HL-60/S4 treated with phorbol 12-myristate 13-acetate at 8.2 ng/mL for 4 days and 3 days (cell line): ENCODE data around the gene CACNA1D.
"Not testable (repeated sequence)": the region's sequence is repeated elsewhere in the genome, so short reads cannot be mapped to it uniquely, and the experiment has no call there.

Experiments used
- in situ Hi-C: fragments of 300-500 bp; cut with MboI; formaldehyde crosslinking; loops from 2 replicates; pipeline ENCODE4 v1.15.0; 2022; ENCODE audit warnings: low sequenced_read_pairs

CACNA1D gene

DNA sequence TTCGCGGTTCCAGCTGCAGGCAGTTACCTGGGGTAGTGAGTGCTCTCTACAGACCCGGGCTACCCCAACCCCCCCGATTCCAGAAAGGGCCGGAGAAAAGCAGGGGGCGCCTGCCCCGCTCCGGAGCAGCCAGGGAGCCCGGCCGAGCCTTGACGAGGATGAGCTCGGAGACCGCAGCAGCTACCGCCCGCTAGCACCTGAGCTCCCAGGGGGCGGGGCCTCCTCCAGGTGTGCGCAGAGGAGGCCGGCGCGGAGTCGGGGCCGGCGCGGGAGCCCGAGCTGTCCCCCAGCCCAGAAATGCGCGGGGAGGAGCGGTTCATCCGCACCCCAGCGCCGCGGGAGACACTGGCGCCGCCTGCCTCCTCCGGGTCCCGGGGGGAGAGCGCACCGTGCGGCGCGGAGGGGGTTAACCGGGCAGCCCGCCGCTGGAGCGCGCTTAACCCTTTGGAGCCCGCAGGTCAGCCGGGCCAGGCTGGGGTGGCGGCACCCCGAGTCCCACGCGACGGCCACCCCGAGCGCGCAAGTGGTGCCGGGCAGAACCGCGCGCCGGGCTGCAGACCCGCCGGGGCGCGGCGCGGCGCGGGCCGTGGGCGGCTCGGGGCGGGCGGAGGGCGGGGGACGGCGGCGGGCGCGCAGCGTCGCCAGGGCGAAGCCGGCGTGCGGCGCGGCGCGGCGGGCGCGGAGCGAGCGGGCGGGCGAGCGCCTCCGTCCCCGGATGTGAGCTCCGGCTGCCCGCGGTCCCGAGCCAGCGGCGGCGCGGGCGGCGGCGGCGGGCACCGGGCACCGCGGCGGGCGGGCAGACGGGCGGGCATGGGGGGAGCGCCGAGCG lies at the start of gene CACNA1D:
TSS of gene CACNA1D (plus strand) at position 649 of the 829 bp plus-strand sequence. CDS start 556 bp downstream, outside the sequence.
- in situ Hi-C loops, result no loop called here

DNA sequence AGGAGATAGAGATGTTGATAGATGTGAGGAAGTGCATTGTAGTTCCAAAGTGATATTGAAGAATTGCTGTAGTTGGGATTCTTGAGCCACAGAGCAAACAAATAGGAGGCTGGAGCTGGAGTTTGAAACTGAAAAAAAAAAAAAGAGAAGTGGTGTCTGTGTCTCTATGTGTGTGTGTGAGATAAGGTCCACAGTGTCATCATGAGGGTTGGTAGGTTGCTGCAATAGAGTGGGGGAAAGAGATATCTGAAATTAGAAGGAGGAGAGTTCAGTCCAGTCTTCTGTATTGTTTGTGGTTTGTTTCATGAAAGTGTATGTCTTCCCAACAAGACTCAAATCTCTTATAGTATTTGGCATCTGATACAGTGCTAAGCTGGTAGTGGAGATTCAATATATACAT lies 37.3 kb upstream of the CACNA1D start:
- in situ Hi-C loops, result no loop called here

DNA sequence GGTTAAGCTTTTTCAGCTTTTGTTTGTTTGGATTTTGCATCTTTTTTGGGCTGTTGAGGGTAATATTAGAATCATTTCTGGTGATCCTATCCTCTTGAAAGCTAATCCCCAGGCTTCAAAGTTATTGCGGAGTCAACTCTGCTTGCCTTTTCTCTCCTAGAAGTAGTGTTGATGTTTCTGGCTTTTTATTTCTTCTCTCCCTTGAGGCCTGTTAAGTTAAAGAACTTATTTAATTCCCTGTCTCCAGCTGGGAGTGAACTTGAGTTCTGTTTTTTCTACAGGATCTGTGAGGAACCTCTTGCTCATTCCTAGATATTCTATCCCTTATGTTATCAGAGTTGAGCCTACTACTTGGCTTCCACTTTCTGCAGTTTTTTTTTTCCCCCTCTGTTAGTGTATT lies 34.1 kb upstream of the CACNA1D start:
- in situ Hi-C loops, result no loop called here

GRCh38 chr3:53464424-53464823 lies 30.0 kb upstream of the CACNA1D start:
- in situ Hi-C loops, result no loop called here

- in situ Hi-C loops, result not testable (repeated sequence)
These were observed 24.7 kb upstream of the CACNA1D start for GRCh38 chr3:53469758-53470157.

- in situ Hi-C loops, result no loop called here
These were observed 21.0 kb upstream of the CACNA1D start for GRCh38 chr3:53473422-53473821.

DNA sequence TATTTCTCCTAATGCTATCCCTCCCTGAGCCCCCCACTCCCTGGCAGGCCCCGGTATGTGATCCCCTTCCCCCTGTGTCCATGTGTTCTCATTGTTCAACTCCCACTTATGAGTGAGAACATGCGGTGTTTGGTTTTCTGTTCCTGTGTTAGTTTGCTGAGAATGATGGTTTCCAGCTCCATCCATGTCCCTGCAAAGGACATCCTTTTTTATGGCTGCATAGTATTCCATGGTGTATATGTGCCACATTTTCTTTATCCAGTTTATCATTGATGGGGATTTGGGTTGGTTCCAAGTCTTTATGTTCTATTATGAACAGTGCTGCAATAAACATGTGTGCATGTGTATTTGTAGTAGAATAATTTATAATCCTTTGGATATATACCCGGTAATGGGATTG lies 18.0 kb upstream of the CACNA1D start:
- in situ Hi-C loops, result not testable (repeated sequence)

GRCh38 chr3:53477689-53478088 lies 16.7 kb upstream of the CACNA1D start:
- in situ Hi-C loops, result not testable (repeated sequence)

GRCh38 chr3:53478166-53478830 lies 16.1 kb upstream of the CACNA1D start:
- in situ Hi-C loops, result no loop called here

- in situ Hi-C loops, result no loop called here
These were observed 15.3 kb upstream of the CACNA1D start for GRCh38 chr3:53478921-53479664.

DNA sequence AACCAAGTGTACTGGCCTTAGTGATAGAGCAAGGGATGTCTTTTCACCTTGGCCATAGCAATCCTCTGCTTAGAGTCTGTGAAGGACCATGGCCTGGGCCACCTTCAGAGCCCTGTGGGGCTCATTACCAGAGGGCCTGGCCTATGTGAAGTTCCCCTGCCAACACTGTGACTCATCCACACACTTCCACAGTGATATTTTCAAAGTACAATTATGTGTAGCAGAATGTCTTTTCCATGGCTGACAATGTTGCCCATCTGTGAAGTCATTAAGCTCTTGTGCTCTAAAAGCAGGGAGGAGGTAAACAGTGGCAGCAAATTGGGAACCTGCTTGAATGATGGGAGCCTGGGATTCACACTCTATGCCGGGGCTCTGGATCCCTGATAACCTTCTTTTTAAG lies 12.2 kb upstream of the CACNA1D start:
- in situ Hi-C loops, result no loop called here

DNA sequence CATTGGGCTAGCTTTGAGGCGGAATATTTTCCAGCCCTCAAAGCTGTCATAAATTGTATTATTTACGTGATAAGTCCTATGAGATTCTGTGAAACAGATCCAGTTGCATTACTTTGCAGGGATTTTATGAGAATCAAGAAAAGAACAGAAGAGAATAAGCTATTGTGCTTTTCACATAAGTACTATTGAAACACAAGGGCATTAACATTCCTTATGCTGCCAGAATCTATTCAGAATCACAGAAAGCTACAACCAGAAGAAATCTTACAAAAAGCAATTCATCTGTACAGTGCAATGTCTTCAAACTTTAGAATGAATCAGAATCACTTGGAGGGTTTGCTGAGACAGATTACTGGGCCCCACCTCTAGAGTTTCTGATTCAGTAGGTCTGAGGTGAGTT lies 10.6 kb upstream of the CACNA1D start:
- in situ Hi-C loops, result no loop called here

GRCh38 chr3:53484984-53485383 lies 9.4 kb upstream of the CACNA1D start:
- in situ Hi-C loops, result no loop called here

- in situ Hi-C loops, result no loop called here
These were observed 8.6 kb upstream of the CACNA1D start for GRCh38 chr3:53485675-53486403.

- in situ Hi-C loops, result no loop called here
These were observed 7.3 kb upstream of the CACNA1D start for GRCh38 chr3:53486961-53487654.

- in situ Hi-C loops, result no loop called here
These were observed 5.0 kb upstream of the CACNA1D start for GRCh38 chr3:53489386-53489785.

GRCh38 chr3:53489787-53490458 lies 4.5 kb upstream of the CACNA1D start:
- in situ Hi-C loops, result no loop called here

GRCh38 chr3:53490459-53490968 lies 3.9 kb upstream of the CACNA1D start:
- in situ Hi-C loops, result no loop called here

DNA sequence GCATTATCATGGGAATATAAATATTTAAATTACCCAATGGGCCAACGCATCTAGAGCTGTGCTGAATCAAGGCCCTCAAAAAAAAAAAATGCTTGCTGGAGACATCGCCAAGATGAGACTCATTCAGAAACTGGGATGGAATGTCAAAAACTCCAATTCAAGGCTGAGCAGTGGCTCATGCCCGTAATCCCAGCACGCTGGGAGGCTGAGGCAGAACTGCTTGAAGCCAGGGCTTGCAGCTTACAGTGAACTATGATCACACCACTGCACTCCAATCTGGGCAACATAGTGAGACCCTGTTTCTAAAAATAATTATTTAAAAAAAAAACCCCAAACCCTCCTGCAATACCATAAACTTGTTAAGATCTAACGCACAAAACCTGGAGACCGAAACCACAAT lies 3.1 kb upstream of the CACNA1D start:
- in situ Hi-C loops, result no loop called here

DNA sequence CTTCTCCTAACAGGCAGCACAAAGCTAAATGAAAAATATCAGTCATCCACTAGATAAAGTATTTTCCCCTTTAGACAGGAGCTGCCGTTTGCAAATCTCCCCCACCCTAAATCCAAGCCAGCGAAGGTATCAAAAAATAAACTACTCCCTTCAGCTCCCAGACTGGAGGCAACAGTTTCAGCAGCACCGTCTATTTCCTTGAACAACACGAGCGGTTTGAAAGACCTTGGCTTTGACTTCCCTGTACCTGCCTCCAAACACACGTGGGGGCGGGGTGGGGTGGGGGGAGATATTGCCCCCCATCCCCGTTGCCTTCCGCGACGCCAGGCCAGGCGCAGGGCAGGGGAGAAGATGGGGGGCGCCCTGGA lies 832 bp upstream of the CACNA1D start:
- in situ Hi-C loops, result no loop called here
